NCI-H345 (cell line): Measurements from ENCODE around the gene IREB2.

Experiments used
- DNase-seq: peaks from one replicate; lab custom pipeline; 2025; lab: John Stamatoyannopoulos, UW

Gene IREB2

DNA sequence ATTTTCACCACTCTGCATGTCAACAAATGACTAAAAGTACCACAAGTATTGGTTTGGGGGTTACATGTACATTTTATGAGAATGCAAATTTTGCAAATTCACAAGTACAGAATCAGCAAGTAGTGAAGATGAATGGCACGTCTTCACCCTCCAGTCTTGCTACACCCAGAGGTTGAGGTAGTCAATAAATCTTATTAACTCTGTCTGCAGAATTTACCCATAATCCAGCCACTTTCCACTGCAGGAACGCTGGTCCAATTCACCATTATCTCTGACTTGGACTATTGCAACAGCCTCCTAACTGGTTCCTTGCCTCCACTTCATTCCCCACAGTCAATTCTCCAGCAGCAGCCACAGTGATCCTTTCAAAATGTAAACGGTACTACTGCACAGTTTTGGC lies 112.8 kb downstream of the IREB2 start:
- no peak for DNase-seq
